ENCODE data around the gene DICER1. TPM values are rescaled to one million over a fixed set of nuclear protein-coding genes. Genes with fewer than 3 reads are reported as not detected.

The DICER1 gene
- total and polyA plus RNA-seq, 2 experiments from 2014 or later = 20.0 to 111 TPM

- no peak overlapping the region for H2AFZ ChIP-seq
- peaks cover 8% of the 10 kb centered on the region for H3K4me1 ChIP-seq (ENCODE audit: insufficient read depth)
- H3K79me2 ChIP-seq = peaks cover 2% of the 10 kb centered on the region
- DNase-seq (ENCODE audit: low spot score) = no peak
- H3K9me3 ChIP-seq (ENCODE audit: low read depth) = no peaks in the 10 kb centered on the region
- no peaks in the 10 kb centered on the region for H3K36me3 ChIP-seq (replicated peaks; ENCODE audit: insufficient read depth, low read depth)
- no peaks in the 10 kb centered on the region for H3K9me2 ChIP-seq (replicated peaks; ENCODE audit: insufficient read depth)
- TF ChIP-seq CTCF (IDR thresholded peaks at IDR 0.05; ENCODE audit: poor library complexity) (no peak), EZH2phosphoT487 (IDR thresholded peaks at IDR 0.05; ENCODE audit: low read depth, severe bottlenecking, unreplicated experiment) (no peak), EZH2 (IDR thresholded peaks at IDR 0.05; ENCODE audit: borderline replicate concordance) (no peak)
- no peak overlapping the region for H3K4me2 ChIP-seq
- H3K27me3 ChIP-seq = no peaks in the 10 kb centered on the region
- WGBS (ENCODE audit: low lambda C conversion rate, missing lambda C conversion rate) = 60% methylated on average over 8 of the region's 8 CpGs
- H4K20me1 ChIP-seq (ENCODE audit: insufficient read depth, poor library complexity, severe bottlenecking) = no peaks in the 10 kb centered on the region
- no peak overlapping the region for H3K4me3 ChIP-seq
- no peak overlapping the region for H3K27ac ChIP-seq
Observed at GRCh38 chr14:95095996-95096395, 61.3 kb downstream of the DICER1 start.

- WGBS (ENCODE audit: low lambda C conversion rate, missing lambda C conversion rate) = 90% methylated on average over 9 of the region's 9 CpGs
- DNase-seq (ENCODE audit: low spot score) = no peak
Observed at GRCh38 chr14:95092723-95093122, 64.6 kb downstream of the DICER1 start.

GRCh38 chr14:95091581-95091980 is 65.7 kb downstream of the DICER1 start:
- TF ChIP-seq EZH2 (IDR thresholded peaks at IDR 0.05; ENCODE audit: borderline replicate concordance) (no peak), CTCF (IDR thresholded peaks at IDR 0.05; ENCODE audit: poor library complexity) (no peak), EZH2phosphoT487 (IDR thresholded peaks at IDR 0.05; ENCODE audit: low read depth, severe bottlenecking, unreplicated experiment) (no peak)
- DNase-seq (ENCODE audit: low spot score) = no peak
- Histone ChIP-seq H3K36me3 (replicated peaks; ENCODE audit: insufficient read depth, low read depth) (no peaks in the 10 kb centered on the region), H3K27ac (no peak overlapping the region), H4K20me1 (ENCODE audit: insufficient read depth, poor library complexity, severe bottlenecking) (no peaks in the 10 kb centered on the region), H3K79me2 (no peaks in the 10 kb centered on the region), H3K9me3 (ENCODE audit: low read depth) (no peaks in the 10 kb centered on the region), H3K27me3 (no peaks in the 10 kb centered on the region), H3K4me1 (ENCODE audit: insufficient read depth) (peaks cover 8% of the 10 kb centered on the region), H3K4me3 (no peak overlapping the region), H3K4me2 (no peak overlapping the region), H3K9me2 (replicated peaks; ENCODE audit: insufficient read depth) (no peaks in the 10 kb centered on the region), H2AFZ (no peak overlapping the region)
- 93% methylated on average over 4 of the region's 4 CpGs for WGBS (ENCODE audit: low lambda C conversion rate, missing lambda C conversion rate)

More at GRCh38 chr14:95092723-95093122, 64.6 kb downstream of the DICER1 start:
- peaks cover 8% of the 10 kb centered on the region for H3K4me1 ChIP-seq (ENCODE audit: insufficient read depth)
- no peaks in the 10 kb centered on the region for H3K27me3 ChIP-seq
- no peak overlapping the region for H3K4me2 ChIP-seq
- TF ChIP-seq CTCF (IDR thresholded peaks at IDR 0.05; ENCODE audit: poor library complexity) = no peak
- no peaks in the 10 kb centered on the region for H3K36me3 ChIP-seq (replicated peaks; ENCODE audit: insufficient read depth, low read depth)
- H4K20me1 ChIP-seq (ENCODE audit: insufficient read depth, poor library complexity, severe bottlenecking) = no peaks in the 10 kb centered on the region
- no peaks in the 10 kb centered on the region for H3K9me2 ChIP-seq (replicated peaks; ENCODE audit: insufficient read depth)
- H3K27ac ChIP-seq = no peak overlapping the region
- H3K9me3 ChIP-seq (ENCODE audit: low read depth) = no peaks in the 10 kb centered on the region
- H3K79me2 ChIP-seq = peaks cover 2% of the 10 kb centered on the region
- H3K4me3 ChIP-seq = no peak overlapping the region
- no peak overlapping the region for H2AFZ ChIP-seq

GRCh38 chr14:95088665-95089064 is 68.7 kb downstream of the DICER1 start:
- Histone ChIP-seq H4K20me1 (ENCODE audit: insufficient read depth, poor library complexity, severe bottlenecking) (no peaks in the 10 kb centered on the region), H3K4me3 (no peak overlapping the region)
- WGBS (ENCODE audit: low lambda C conversion rate, missing lambda C conversion rate) = 68% methylated on average over 4 of the region's 4 CpGs

More at GRCh38 chr14:95088665-95089064, 68.7 kb downstream of the DICER1 start:
- no peak for DNase-seq (ENCODE audit: low spot score)
- Histone ChIP-seq H3K79me2 (no peaks in the 10 kb centered on the region), H3K4me2 (no peak overlapping the region), H3K27me3 (no peaks in the 10 kb centered on the region), H3K9me2 (replicated peaks; ENCODE audit: insufficient read depth) (no peaks in the 10 kb centered on the region), H3K27ac (no peak overlapping the region), H2AFZ (no peak overlapping the region), H3K4me1 (ENCODE audit: insufficient read depth) (no peaks in the 10 kb centered on the region), H3K36me3 (replicated peaks; ENCODE audit: insufficient read depth, low read depth) (no peaks in the 10 kb centered on the region), H3K9me3 (ENCODE audit: low read depth) (no peaks in the 10 kb centered on the region)
- TF ChIP-seq EZH2 (IDR thresholded peaks at IDR 0.05; ENCODE audit: borderline replicate concordance) (no peak), CTCF (IDR thresholded peaks at IDR 0.05; ENCODE audit: poor library complexity) (no peak), EZH2phosphoT487 (IDR thresholded peaks at IDR 0.05; ENCODE audit: low read depth, severe bottlenecking, unreplicated experiment) (no peak)

All from hepatocyte (in vitro differentiated cells).